WTC11 (cell line): Measurements from ENCODE around the gene EVX1. TPM values are rescaled to one million over a fixed set of nuclear protein-coding genes. Genes with fewer than 3 reads are reported as not detected.
A peak's percentile ranks its signal among the peaks of the same experiment; 100 is the strongest.

Experiments
- ATAC-seq: fragments of 200-7000 bp; cut with Tn5 transposase; 2 replicates; pipeline ENCODE4 v1.10.0; 2021; ENCODE audit warnings: mild to moderate bottlenecking, moderate library complexity
- CTCF ChIA-PET: fragments of 300-600 bp; sonication (Branson Sonifier 250); formaldehyde crosslinking; loops from one replicate; lab custom pipeline; 2021; ENCODE audit warnings: antibody characterized with exemption; lab: Charles Lee
- POLR2A ChIA-PET: fragments of 350-600 bp; sonication (Branson Sonifier 250); formaldehyde crosslinking; loops from one replicate; lab custom pipeline; 2021; ENCODE audit warnings: antibody characterized with exemption; lab: Charles Lee
- DNase-seq: peaks from one replicate; pipeline ENCODE4 v3.0.0; 2021; ENCODE audit warnings: low spot score
- H3K27ac Mint-ChIP-seq: 2 replicates; pipeline ENCODE4 v1.8.0; 2021; ENCODE audit warnings: mixed read lengths
- H3K27me3 Mint-ChIP-seq: 2 replicates; pipeline ENCODE4 v1.8.0; 2021; ENCODE audit warnings: low read depth, mild to moderate bottlenecking, moderate library complexity, mixed read lengths
- H3K36me3 Mint-ChIP-seq: 2 replicates; pipeline ENCODE4 v1.8.0; 2021; ENCODE audit warnings: mixed read lengths
- H3K4me1 Mint-ChIP-seq: 2 replicates; pipeline ENCODE4 v1.8.0; 2022; ENCODE audit warnings: mixed read lengths
- H3K4me3 Mint-ChIP-seq: 2 replicates; pipeline ENCODE4 v1.8.0; 2021; ENCODE audit warnings: mild to moderate bottlenecking, moderate library complexity, mixed read lengths
- H3K9me3 Mint-ChIP-seq: 2 replicates; pipeline ENCODE4 v1.8.0; 2021; ENCODE audit warnings: mixed read lengths
- AFF4 ChIP-seq: sonication (generic); formaldehyde crosslinking; IDR thresholded peaks from 2 replicates; pipeline ENCODE4 v1.8.1; 2023; ENCODE audit warnings: mild to moderate bottlenecking, missing genetic modification reagents, borderline replicate concordance
- E2F4 ChIP-seq: sonication (generic); formaldehyde crosslinking; IDR thresholded peaks from 2 replicates; pipeline ENCODE4 v1.8.1; 2022; ENCODE audit warnings: low read depth, mild to moderate bottlenecking, moderate library complexity, missing genetic modification reagents, borderline replicate concordance
- ESRRA ChIP-seq: sonication (generic); formaldehyde crosslinking; IDR thresholded peaks from 2 replicates; pipeline ENCODE4 v1.8.1; 2022; ENCODE audit warnings: mild to moderate bottlenecking, missing genetic modification reagents, borderline replicate concordance
- JUN ChIP-seq: sonication (generic); formaldehyde crosslinking; IDR thresholded peaks from 2 replicates; pipeline ENCODE4 v1.8.0; 2023; ENCODE audit warnings: mild to moderate bottlenecking, missing genetic modification reagents
- KAT7 ChIP-seq: sonication (generic); formaldehyde crosslinking; IDR thresholded peaks from 2 replicates; pipeline ENCODE4 v1.8.1; 2023; ENCODE audit warnings: missing genetic modification reagents, mild to moderate bottlenecking, borderline replicate concordance
- MXD4 ChIP-seq: fragments of 250-450 bp; sonication (Bioruptor Pico); IDR thresholded peaks from 2 replicates; pipeline ENCODE4 v1.8.0; 2021; ENCODE audit warnings: mild to moderate bottlenecking, moderate library complexity, borderline replicate concordance
- NFATC4 ChIP-seq: fragments of 250-450 bp; sonication (Bioruptor Pico); IDR thresholded peaks from 2 replicates; pipeline ENCODE4 v1.9.0; 2021; ENCODE audit warnings: mild to moderate bottlenecking
- NFE2L1 ChIP-seq: sonication (generic); formaldehyde crosslinking; IDR thresholded peaks from 2 replicates; pipeline ENCODE4 v1.8.1; 2023; ENCODE audit warnings: missing genetic modification reagents
- TCF7 ChIP-seq: sonication (generic); formaldehyde crosslinking; IDR thresholded peaks from 2 replicates; pipeline ENCODE4 v1.8.0; 2022; ENCODE audit warnings: mild to moderate bottlenecking, low read depth, missing genetic modification reagents, moderate library complexity
- TP53 ChIP-seq: sonication (generic); formaldehyde crosslinking; IDR thresholded peaks from 2 replicates; pipeline ENCODE4 v1.8.1; 2023; ENCODE audit warnings: mild to moderate bottlenecking, missing genetic modification reagents
- ZNF121 ChIP-seq: sonication (generic); formaldehyde crosslinking; IDR thresholded peaks from 2 replicates; pipeline ENCODE4 v1.8.0; 2023; ENCODE audit warnings: missing genetic modification reagents
- ZNF219 ChIP-seq: sonication (generic); formaldehyde crosslinking; IDR thresholded peaks from 2 replicates; pipeline ENCODE4 v1.8.0; 2023; ENCODE audit warnings: missing genetic modification reagents, mild to moderate bottlenecking, borderline replicate concordance
- ZNF512 ChIP-seq: sonication (generic); formaldehyde crosslinking; IDR thresholded peaks from 2 replicates; pipeline ENCODE4 v1.8.1; 2022; ENCODE audit warnings: missing genetic modification reagents, borderline replicate concordance
- total RNA-seq: library from RNA; stranded (reverse); gene quantifications from 3 replicates; pipeline ENCODE4 v1.2.3, GENCODE V29; 2021
- TF ChIP-seq, protein P1 (sequence below): fragments of 250-450 bp; sonication (Bioruptor Pico); IDR thresholded peaks from 2 replicates; pipeline ENCODE4 v1.9.0; 2021; ENCODE audit warnings: mild to moderate bottlenecking
- TF ChIP-seq, protein P2 (sequence below): sonication (generic); formaldehyde crosslinking; IDR thresholded peaks from 2 replicates; pipeline ENCODE4 v1.8.0; 2022; ENCODE audit warnings: mild to moderate bottlenecking, missing genetic modification reagents

EVX1 gene
- total RNA-seq, 1 experiment from 2014 or later: not detected

DNA sequence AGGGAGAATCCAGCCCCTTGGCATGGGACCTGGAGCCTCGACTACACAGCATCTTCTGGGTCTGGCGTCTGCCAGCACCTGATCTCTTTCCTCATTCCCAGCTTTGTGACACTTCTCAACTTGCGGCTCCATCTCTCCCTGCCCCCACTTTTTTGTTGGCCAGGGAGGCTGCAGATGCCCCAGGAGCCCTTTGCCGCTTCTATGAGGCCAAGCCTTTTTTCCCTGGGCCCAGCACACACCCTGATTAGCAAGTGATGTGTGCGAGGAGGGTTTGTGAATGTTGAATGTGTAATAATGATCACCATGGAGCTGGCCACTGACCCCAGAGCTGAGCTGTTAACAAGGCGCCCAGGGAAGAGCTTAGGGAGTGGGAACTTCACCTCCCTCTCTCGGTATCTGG, 4.4 kb downstream of the EVX1 start:
- Mint-ChIP-seq H3K27ac (no peak overlapping the region), H3K27me3 (peaks cover 100% of the 10 kb centered on the region), H3K9me3 (no peaks in the 10 kb centered on the region), H3K4me1 (peaks cover 47% of the 10 kb centered on the region), H3K36me3 (peaks cover 3% of the 10 kb centered on the region; the same call in 1 of the 2 replicates), H3K4me3 (peak overlapping the region; percentile 22; the same call in 1 of the 2 replicates)
- ChIA-PET CTCF (interaction anchor here (0.5 to 2.2 kb wide), 5 partner anchors 12 to 1678 kb away, joined by 3 to 9 read pairs (median 3); no protein-coding TSS in a partner anchor), POLR2A (no interaction called here)
- no peak for ATAC-seq
- no peak for TF ChIP-seq NFE2L1 (CRISPR knock-in tag)
- TF ChIP-seq KAT7 (CRISPR knock-in tag): no peak
- TF ChIP-seq NFATC4 (CRISPR knock-in tag): no peak
- TF ChIP-seq JUN (CRISPR knock-in tag): no peak
- TF ChIP-seq ZNF512 (CRISPR knock-in tag): no peak
- no peak for TF ChIP-seq AFF4
- no peak for TF ChIP-seq TCF7 (CRISPR knock-in tag)
- no peak for TF ChIP-seq ZNF121 (CRISPR knock-in tag)
- TF ChIP-seq ZNF219 (CRISPR knock-in tag): no peak
- TF ChIP-seq, protein P1, sequence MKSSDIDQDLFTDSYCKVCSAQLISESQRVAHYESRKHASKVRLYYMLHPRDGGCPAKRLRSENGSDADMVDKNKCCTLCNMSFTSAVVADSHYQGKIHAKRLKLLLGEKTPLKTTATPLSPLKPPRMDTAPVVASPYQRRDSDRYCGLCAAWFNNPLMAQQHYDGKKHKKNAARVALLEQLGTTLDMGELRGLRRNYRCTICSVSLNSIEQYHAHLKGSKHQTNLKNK (CRISPR knock-in tag): no peak
- TF ChIP-seq ESRRA (CRISPR knock-in tag): no peak
- no peak for TF ChIP-seq MXD4 (CRISPR knock-in tag)
- TF ChIP-seq TP53 (CRISPR knock-in tag): no peak
- TF ChIP-seq, protein P2, sequence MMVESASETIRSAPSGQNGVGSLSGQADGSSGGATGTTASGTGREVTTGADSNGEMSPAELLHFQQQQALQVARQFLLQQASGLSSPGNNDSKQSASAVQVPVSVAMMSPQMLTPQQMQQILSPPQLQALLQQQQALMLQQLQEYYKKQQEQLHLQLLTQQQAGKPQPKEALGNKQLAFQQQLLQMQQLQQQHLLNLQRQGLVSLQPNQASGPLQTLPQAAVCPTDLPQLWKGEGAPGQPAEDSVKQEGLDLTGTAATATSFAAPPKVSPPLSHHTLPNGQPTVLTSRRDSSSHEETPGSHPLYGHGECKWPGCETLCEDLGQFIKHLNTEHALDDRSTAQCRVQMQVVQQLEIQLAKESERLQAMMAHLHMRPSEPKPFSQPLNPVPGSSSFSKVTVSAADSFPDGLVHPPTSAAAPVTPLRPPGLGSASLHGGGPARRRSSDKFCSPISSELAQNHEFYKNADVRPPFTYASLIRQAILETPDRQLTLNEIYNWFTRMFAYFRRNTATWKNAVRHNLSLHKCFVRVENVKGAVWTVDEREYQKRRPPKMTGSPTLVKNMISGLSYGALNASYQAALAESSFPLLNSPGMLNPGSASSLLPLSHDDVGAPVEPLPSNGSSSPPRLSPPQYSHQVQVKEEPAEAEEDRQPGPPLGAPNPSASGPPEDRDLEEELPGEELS: no peak
- no peak for TF ChIP-seq E2F4 (CRISPR knock-in tag)
- no peak for DNase-seq
